Embryonic facial prominence (tissue), 1 donor: ENCODE data around the gene SYNDIG1.

Source experiments
- DNase-seq: peaks from one replicate; pipeline ENCODE4 v3.0.0-alpha.2; 2016; ENCODE audit errors: extremely low spot score

The SYNDIG1 gene

GRCh38 chr20:24691901-24692351 is 222.5 kb downstream of the SYNDIG1 start:
- no peak for DNase-seq

GRCh38 chr20:24692446-24693200 is 223.2 kb downstream of the SYNDIG1 start:
- DNase-seq, result no peak

- no peak for DNase-seq
Observed at GRCh38 chr20:24693466-24694156, 224.2 kb downstream of the SYNDIG1 start.

GRCh38 chr20:24694157-24694726 is 224.8 kb downstream of the SYNDIG1 start:
- DNase-seq, result no peak

GRCh38 chr20:24694727-24695528 is 225.5 kb downstream of the SYNDIG1 start:
- no peak for DNase-seq

- DNase-seq, result no peak
Observed at GRCh38 chr20:24695529-24696225, 226.2 kb downstream of the SYNDIG1 start.

- no peak for DNase-seq
Observed at GRCh38 chr20:24696396-24696795, 227.0 kb downstream of the SYNDIG1 start.

GRCh38 chr20:24697411-24697810 is 228.0 kb downstream of the SYNDIG1 start:
- no peak for DNase-seq

- no peak for DNase-seq
Observed at GRCh38 chr20:24698189-24698588, 228.8 kb downstream of the SYNDIG1 start.

GRCh38 chr20:24698706-24699206 is 229.3 kb downstream of the SYNDIG1 start:
- no peak for DNase-seq

GRCh38 chr20:24699321-24700165 is 230.1 kb downstream of the SYNDIG1 start:
- DNase-seq, result no peak

- DNase-seq, result no peak
Observed at GRCh38 chr20:24700166-24700860, 230.9 kb downstream of the SYNDIG1 start.

- no peak for DNase-seq
Observed at GRCh38 chr20:24701027-24701426, 231.6 kb downstream of the SYNDIG1 start.

GRCh38 chr20:24701668-24702067 is 232.2 kb downstream of the SYNDIG1 start:
- no peak for DNase-seq

GRCh38 chr20:24702501-24703283 is 233.3 kb downstream of the SYNDIG1 start:
- DNase-seq, result no peak

- no peak for DNase-seq
Observed at GRCh38 chr20:24703284-24703610, 233.8 kb downstream of the SYNDIG1 start.

- DNase-seq, result no peak
Observed at GRCh38 chr20:24704899-24705298, 235.5 kb downstream of the SYNDIG1 start.

GRCh38 chr20:24705486-24705885 is 236.1 kb downstream of the SYNDIG1 start:
- DNase-seq, result no peak
